NCI-H128 (cell line): ENCODE measurements around the gene FRY.

Experiments
- DNase-seq: peaks from one replicate; lab custom pipeline; 2025; ENCODE audit not compliant: unreplicated experiment; lab: John Stamatoyannopoulos, UW

The FRY gene

DNA sequence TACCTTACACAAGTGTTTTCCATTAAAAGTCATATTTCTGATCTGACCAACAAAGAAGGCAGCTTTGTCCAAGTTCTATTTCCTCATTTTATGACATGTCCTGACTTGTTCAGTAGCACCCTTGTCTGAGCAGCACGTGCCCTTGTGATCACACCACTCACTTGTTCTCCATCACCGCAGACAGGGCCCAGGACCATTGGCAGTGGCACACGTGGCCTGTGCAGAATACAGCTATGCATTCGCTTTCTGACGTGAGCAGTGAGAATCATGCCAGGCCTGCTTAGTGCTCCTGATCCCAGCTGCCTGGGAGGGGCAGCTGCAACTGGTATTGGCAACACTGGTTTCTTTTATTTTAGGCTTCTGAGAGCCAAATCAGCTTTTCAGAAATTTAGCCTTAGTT lies 134.2 kb downstream of the FRY start:
- DNase-seq = no peak

DNA sequence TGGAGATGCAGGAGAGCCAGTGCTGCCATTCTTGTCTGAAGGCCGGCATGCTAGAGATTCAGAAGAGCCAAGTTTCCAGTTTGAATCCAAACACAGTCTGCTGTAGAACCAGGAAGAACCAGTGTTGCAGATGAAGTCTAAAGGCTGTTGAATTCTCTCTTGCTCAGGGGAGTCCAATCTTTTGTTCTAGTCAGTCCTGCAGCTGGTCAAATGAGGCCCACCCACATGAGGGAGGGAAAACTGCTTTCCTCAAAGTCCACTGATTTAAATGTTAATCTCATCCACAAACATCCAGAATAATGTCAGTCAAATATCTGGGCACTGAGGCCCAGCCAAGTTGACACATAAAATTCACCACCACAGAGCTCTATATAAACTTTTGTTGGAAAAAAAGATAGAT lies 136.6 kb downstream of the FRY start:
- no peak for DNase-seq

DNA sequence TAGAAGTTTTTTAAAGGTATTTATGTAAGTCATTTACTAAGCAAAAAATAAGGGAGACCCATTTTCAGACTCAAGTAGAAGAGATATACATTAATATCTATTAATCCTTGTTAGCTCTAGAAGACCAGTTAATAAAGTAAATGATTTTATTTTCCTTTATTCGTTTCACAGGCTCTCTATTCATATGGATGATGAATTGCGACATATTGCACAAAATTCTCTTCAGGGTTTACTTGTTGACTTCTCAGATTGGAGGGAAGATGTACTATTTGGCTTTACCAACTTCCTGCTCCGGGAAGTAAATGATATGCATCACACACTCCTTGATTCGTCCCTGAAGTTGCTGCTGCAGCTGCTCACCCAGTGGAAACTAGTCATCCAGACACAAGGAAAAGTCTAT lies 139.3 kb downstream of the FRY start:
- DNase-seq = no peak

DNA sequence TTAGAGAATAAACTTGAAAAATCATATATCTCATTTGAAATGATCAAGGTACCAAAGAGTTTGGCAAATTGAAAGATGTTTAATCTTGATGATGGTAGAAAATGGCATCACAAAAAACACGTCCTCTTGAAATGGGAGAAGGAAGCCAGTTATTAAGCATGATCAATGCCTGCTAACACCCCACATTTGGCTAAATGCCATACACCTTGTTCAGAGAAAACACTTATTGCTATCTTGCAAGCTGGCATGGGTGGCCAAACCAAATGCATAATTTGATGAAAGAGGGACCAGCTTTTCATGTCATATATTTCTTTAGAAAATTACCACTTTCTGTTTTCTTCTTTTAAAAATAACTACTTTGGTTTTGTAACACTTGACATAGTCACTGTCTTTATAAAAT lies 142.3 kb downstream of the FRY start:
- DNase-seq = no peak

DNA sequence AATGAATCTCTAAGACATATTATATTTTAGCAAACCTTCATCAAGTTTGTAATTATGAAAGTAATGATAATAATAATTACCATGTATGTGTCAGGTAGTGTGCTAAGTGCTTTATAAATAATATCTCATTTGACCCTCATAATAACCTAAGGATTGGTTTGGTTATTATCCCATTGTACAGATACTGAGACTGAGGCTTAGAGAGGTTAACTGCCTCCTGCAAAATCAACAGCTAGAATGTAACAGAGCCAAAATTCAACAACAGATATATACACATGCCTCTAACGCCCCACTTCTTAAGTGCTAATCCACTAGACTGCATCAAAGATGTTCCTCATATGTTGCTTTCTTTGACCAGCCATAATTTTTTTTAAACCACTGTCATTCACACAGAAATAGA lies 142.8 kb downstream of the FRY start:
- DNase-seq = no peak

DNA sequence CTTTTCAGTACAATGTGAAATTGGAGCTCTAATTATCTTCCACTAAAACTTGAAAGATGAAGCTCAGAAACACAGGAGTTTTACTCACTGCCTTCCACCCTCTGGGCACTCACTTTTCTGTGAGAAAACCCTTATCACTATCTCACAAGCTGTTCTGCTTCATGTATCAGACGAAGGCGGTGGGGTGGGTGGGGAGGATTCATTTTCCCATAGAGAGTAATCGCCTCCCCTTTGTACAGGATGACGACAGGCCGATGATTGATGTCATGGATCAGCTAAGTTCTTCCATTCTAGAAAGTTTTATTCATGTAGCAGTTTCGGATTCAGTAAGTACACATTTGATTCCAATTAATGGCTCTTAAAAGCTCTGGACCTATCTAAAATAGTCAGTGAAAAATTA lies 143.7 kb downstream of the FRY start:
- no peak for DNase-seq

DNA sequence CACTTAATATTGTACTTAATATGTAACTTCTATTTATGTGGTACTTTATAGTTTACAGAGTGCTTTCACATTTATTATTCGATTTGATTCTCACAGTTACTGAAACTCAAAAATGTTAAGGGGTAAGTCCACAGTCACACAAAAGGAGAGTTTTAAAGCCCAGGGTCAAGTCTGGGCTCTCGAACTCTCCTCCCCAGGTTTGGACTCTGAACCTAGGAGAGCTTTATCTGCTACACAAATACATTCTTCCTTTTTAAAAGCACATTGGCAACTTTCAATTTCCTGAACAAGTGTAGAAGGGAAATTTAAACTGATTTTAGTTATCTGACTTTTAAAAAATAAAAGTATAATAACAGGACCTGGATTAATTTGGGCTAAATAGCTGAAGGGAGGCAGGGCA lies 144.4 kb downstream of the FRY start:
- DNase-seq = no peak

DNA sequence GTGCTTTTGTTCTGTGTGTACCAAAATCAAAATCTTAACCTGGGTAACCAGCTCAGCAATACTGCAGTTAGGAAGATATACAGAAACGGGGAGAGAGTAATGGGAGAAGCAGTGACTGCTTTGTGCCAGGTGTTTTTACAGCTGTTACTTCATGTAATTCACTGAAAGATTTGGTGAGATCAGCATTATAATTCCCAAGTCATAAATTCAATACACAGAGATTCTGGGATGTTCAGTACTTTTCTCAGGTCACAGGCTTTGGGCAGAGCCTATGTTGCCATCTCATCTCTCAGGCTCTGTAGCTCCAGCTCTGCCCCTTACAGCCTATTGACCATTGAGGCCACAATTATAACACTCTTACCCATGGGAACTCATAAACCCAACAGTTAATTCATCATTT lies 145.1 kb downstream of the FRY start:
- no peak for DNase-seq

DNA sequence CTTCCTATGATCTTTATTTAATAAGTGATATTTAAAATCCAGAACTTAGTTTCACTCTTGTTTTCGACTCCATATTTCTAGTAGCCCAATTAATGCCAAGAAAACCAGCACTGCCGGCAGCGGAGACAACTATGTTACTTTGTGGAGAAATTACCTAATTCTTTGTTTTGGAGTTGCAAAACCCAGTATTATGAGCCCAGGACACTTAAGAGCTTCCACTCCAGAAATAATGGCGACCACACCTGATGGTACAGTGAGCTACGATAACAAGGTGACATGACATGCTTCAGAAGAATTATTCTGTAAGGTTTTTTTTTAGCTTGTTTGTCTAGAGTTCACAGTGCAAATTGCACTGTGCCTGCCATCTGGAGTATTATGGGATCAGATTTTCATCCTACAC lies 147.2 kb downstream of the FRY start:
- DNase-seq = no peak

DNA sequence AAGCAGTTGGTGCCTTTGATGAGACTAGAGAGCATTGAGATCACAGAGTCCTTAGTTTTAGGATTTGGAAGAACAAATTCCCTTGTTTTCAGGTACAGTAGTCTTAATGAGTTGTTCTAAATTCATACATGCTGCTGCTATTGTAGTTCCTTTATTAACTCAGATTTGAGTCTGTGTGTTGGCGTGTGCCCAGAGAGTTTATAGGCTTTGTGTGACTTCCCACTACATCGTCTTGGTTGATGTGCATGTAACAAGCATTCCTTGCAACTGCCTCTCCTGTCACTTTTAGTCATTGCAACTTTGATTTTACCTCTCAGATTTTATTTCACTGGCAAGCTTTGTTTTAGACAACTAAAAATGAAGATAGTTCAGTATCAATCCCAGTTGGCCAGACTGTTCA lies 148.1 kb downstream of the FRY start:
- no peak for DNase-seq

DNA sequence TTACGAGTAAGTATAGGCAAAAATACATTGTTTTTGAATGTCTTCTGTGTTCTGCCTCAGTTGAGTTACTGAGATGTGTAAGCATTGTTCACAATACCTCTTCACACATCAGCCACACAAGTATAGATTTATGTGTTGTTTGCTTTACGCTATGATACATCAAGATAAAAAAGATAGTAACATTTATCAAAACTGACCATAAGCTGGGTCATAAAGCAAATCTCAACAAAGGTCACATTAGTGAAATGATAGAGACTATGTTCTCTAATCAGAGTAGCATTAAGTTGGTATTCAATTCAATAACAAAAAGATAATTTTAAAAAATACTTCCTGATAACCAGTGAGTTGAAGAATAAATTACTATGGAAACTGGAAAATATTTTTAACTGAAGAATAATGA lies 156.1 kb downstream of the FRY start:
- no peak for DNase-seq

DNA sequence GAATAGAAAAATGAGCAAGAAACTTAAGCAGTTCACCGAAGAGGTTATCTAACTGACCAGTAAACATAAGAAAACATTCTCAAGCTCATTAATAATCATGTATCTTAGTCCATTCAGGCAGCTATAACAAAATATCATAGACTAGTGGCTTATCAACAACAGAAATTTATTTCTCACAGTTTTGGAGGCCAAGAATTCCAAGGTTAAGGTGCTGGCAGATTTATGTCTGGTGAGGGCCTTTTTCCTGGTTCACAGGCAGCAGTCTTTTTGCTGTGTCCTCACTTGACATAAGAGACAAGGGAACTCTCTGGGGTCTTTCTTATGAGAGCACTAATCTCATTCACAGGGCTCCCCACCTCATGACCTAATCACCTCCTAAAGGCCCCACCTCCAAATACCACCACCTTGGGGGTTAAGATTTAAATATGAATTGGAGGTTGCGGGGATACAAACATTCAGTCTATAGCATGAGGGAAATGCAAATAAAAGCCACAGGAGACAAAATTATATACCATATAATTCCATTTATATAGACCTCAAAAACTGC lies 160.0 kb downstream of the FRY start:
- DNase-seq = no peak

DNA sequence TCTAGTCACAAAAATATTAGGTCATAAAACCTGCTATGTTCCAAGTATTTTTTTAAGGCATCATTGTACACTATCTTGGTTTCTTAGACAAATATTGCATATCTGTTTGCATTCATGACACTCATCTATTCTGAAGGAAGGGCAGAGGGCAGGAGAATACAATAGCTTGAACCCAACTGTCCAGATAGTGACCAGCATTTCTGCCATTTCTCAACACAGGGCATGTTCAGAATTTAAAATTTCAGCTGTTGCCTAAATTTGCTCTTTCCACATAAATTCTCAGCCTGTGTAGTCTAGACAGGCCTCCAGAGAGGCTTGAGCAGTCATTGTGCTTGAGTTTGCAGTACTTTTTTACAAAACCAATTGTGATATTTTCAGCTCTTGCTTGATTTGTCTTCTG lies 164.1 kb downstream of the FRY start:
- no peak for DNase-seq

DNA sequence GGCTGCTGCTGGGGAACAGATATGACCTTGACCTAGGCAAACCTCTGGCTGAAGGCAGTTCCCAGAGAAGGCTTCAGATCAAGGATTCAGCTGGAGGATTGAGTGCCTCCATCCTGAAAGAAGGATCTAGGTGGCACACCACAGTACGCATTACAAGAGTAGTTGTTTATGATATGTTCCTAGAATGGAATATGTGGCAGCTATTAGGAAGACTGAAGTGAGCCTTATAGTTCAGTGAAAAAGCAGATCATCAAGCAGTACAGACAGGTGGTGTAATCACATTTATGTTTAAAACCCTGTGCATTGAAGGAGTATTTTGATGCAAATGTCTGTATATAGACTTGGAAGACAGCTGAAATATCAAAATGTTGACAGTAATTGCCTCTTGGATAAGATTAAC lies 167.6 kb downstream of the FRY start:
- no peak for DNase-seq

DNA sequence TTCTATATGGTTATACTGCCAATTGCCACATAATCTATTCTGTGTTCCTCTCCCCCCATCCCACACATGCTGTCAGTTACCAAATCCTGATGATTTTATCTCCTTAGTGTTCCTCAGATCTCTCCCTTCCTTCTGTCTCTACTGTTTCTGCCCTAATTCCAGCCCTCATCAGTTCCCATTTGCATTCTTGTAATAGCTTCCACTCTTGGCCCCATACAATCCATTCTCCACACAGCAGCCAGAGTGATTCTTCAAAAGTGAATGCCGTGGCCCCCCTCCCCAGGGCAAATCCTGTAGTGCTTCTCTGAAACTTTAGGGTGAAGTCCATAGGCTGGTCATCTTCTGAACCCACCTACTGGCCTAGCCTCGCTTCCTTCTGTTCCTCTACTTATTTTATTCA lies 169.2 kb downstream of the FRY start:
- DNase-seq = no peak

DNA sequence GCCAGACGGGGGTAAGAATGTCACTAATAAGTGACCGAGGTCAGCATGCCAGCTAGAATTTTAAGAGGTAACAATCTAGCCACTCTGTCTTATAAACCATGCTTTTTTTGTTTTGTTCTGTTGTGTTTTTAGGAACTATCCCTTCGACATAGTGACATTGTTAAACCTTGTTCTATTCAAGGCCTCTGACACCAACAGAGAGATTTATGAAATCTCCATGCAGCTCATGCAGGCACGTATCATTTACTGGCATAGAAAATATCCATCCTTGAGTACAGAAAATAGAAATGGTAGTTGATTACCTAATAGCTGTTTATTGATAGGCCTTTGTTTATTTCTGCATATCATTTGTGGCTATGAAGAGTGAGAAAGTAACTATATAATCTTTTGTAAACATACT lies 170.2 kb downstream of the FRY start:
- no peak for DNase-seq

DNA sequence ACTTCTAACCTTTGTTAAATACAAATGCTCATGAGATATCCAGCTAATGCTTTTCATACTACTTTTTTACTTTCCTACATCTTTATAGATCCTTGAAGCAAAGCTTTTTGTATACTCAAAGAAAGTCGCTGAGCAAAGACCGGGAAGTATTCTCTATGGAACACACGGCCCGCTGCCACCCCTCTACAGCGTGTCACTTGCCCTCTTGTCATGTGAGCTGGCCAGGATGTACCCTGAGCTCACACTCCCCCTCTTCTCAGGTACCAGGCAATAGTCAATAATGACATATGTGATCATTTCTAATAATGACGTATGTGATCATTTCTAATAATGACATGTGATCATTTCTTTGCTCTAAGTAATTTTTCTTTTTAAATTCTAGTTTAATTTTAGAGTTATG lies 170.7 kb downstream of the FRY start:
- DNase-seq = no peak

DNA sequence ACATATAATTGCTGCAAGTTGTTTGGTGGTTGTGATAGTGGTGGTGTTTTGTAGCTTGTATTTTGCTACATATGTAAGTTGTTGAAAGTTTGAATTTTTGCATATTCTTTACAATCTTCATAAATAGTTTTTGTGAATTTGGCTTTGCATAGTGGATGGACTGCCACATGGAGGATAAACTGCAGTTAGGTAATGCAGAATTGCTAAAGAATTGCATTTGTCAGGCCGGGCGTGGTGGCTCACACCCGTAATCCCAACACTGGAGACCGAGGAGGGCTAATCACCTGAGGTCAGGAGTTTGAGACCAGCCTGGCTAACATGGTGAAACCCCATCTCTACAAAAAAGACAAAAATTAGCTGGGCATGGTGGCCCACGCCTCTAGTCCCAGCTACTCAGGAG lies 171.6 kb downstream of the FRY start:
- DNase-seq = no peak

DNA sequence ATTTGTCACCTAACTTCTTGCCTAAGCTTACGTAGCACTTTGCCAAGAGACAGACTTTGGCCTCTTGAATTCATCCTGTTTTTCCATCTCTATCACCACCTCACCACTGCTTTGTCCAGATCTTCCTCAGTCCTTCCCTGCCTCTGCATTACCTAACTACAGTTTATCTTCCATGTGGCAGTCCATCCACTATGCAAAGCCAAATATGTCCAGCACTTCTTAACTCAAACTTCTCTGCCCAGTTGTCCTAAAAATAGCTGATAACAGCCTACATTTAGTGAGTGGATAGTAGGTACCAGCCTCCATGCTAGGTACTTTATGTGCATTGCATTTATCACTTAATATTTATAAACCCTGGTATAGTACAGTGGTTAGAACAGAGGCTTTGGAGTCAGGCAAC lies 172.2 kb downstream of the FRY start:
- DNase-seq = no peak

DNA sequence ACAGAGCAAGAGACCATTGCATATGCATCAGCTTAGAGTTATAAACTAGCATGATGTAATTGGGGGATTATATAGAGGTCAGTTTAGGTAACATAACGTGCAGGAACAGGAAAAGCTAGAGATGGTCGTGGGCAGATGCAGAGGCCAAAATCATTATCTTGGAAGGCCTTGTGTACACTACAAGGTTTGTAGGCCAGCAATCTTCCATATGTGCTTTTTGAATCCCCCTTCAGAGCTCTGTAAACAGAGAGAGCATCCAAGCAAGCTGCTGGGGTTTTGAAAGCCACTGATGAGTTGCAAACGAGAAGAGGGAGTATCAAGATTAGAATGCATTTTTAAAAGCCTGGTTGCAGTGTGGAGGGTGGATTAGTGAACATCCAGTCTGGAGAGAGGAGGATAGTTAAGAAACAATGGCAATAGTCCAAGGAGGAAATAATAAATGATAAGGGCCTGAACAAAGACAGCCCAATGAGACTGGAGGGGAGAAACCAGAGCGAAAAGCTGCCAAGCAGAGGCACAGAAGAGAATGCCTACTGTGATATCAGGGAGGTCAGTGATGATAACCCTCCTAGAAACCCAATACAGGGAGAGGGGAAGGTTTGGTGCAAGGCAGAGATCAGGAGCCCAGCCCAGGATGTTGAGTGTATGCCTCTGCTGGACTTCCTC lies 174.0 kb downstream of the FRY start:
- no peak for DNase-seq

DNA sequence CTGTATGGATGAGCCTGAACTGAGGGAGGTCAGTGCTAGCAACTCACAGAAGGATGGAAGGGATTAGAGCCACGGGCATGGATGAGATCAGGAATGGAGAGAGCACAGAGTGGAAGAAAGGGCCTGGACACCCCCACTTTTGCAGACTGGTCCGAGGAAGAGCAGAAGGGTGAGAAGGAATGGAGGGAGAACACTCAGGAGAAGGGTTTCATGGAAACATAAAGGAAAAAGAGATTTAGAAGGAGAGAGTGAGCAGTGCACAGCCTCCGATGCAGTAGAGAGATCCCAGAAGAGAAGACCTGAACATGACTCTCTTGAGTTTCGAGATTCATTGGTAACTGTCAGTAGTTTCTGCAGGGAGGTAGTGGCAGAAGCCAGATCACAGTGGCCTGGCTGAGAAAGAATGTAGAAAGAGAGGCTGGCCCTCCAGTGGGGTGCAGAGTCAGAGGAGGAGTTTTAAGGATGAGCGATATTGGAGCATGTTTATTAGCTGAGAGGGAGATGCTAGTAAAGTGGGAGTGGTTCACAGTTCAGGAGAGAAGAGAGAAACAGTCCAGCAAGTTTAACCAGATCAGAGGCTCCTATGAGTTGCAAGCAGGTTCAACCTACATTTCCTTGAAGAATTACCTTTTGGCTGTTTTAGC lies 174.6 kb downstream of the FRY start:
- DNase-seq = no peak

DNA sequence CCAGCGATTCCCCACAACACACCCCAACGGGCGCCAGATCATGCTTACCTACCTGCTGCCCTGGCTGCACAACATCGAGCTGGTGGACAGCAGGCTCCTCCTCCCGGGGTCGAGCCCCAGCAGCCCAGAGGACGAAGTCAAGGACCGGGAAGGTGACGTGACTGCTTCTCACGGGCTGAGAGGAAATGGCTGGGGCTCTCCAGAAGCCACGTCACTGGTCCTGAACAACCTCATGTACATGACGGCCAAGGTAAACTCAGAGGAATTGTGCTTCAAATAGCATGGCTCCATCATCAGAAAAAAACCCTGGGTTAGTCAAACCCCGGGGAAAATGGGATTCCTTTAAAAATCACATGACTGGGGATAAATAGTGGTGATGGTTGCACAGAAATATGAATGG lies 177.3 kb downstream of the FRY start:
- DNase-seq = no peak

DNA sequence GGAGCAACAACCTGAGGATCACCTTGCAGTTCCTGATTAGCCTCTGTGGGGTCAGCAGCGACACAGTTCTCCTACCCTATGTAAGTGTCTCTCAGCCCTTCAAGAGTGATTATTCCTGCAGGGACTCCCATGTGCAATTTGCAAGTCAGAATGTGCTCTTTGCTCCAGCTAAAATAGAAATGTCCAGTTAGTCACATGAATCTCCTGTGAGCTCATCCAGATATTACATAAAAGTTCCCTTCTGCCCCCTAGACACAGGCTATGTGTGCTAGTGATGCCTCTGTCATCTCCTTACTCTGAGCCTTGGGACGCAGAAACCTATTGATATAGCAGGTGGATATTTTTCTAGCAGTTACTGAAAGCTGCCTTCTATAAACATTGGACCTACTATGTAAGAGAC lies 178.1 kb downstream of the FRY start:
- DNase-seq = no peak
